CD4-positive, CD25-positive, alpha-beta regulatory T cell (primary cell): ENCODE data around the gene LMOD3. TPM values are rescaled to one million over a fixed set of nuclear protein-coding genes. Genes with fewer than 3 reads are reported as not detected.
A peak's percentile ranks its signal among the peaks of the same experiment; 100 is the strongest.

ENCODE experiments used
- ATAC-seq, 2 donors: fragments of 150-1000 bp; cut with Tn5 transposase; one replicate each; pipeline ENCODE4 v1.10.0; 2021; ENCODE audit warnings: low read depth in 2 of 2, moderate number of reproducible peaks in 2 of 2, moderate library complexity in 1 of 2
- DNase-seq, 3 donors: peaks; one replicate each; pipeline versions ENCODE4 v3.0.0 to v3.0.0-alpha.2; 2012 to 2022; ENCODE audit warnings: mixed read lengths in 1 of 3
- H3K27ac ChIP-seq: one replicate; pipeline ENCODE4 v1.7.0; 2013; ENCODE audit warnings: mild to moderate bottlenecking, low read length; ENCODE audit not compliant: insufficient read depth, poor library complexity, severe bottlenecking
- H3K27me3 ChIP-seq: one replicate; pipeline ENCODE4 v1.7.0; 2013; ENCODE audit warnings: low read length; ENCODE audit not compliant: control insufficient read depth, insufficient read depth
- H3K36me3 ChIP-seq: one replicate; pipeline ENCODE4 v1.7.0; 2013; ENCODE audit warnings: mild to moderate bottlenecking, low read length, moderate library complexity; ENCODE audit not compliant: control insufficient read depth, insufficient read depth
- H3K4me1 ChIP-seq: 2 replicates; pipeline ENCODE4 v1.7.0; 2013; ENCODE audit warnings: mild to moderate bottlenecking, low read length; ENCODE audit not compliant: insufficient read depth, control insufficient read depth, poor library complexity, severe bottlenecking
- H3K4me3 ChIP-seq: one replicate; pipeline ENCODE4 v1.7.0; 2013; ENCODE audit warnings: low read depth, mild to moderate bottlenecking, low read length, moderate library complexity
- H3K9me3 ChIP-seq, 2 experiments: 1 replicate in 1 of 2; 2 replicates in 1 of 2; pipeline ENCODE4 v1.7.0; 2013; ENCODE audit warnings: low read length in 2 of 2, mild to moderate bottlenecking in 1 of 2, moderate library complexity in 1 of 2; ENCODE audit not compliant: control insufficient read depth in 2 of 2
- H3K27ac Mint-ChIP-seq, 3 donors: one replicate each; pipeline ENCODE4 v1.8.0; 2020 to 2022; ENCODE audit warnings: mild to moderate bottlenecking in 3 of 3, mixed read lengths in 3 of 3, moderate library complexity in 2 of 3
- H3K27me3 Mint-ChIP-seq: one replicate; pipeline ENCODE4 v1.8.0; 2022; ENCODE audit warnings: mild to moderate bottlenecking, mixed read lengths
- H3K36me3 Mint-ChIP-seq: one replicate; pipeline ENCODE4 v1.8.0; 2020; ENCODE audit warnings: mixed read lengths
- H3K4me1 Mint-ChIP-seq, 4 donors: one replicate each; pipeline ENCODE4 v1.8.0; 2020 to 2022; ENCODE audit warnings: mixed read lengths in 4 of 4, mild to moderate bottlenecking in 1 of 4
- H3K4me3 Mint-ChIP-seq, 4 donors: one replicate each; pipeline ENCODE4 v1.8.0; 2020 to 2022; ENCODE audit warnings: mild to moderate bottlenecking in 4 of 4, mixed read lengths in 4 of 4, moderate library complexity in 3 of 4
- H3K9me3 Mint-ChIP-seq, 7 donors: one replicate each; pipeline ENCODE4 v1.8.0; 2020 to 2022; ENCODE audit warnings: mixed read lengths in 7 of 7, mild to moderate bottlenecking in 3 of 7, moderate library complexity in 2 of 7
- polyA plus RNA-seq, 4 donors: library from polyadenylated mRNA; unstranded; fragments of 300-500 nt; fragmentation: Illumina TruSeq; gene quantifications; one replicate each; pipeline ENCODE4 v1.2.3, GENCODE V29; 2021
- total RNA-seq: library from RNA; stranded (reverse); gene quantifications from one replicate; pipeline ENCODE4 v1.2.3, GENCODE V29; 2022

The LMOD3 gene
- total RNA-seq (not detected), polyA plus RNA-seq (under 1 TPM; 0.03 to 0.16 (median 0.06) TPM)

GRCh38 chr3:69122403-69122802 is at the start of gene LMOD3:
TSS of gene LMOD3 (minus strand) at chr3:69122595. CDS start at chr3:69122386, 209 bp downstream.
- H3K9me3 Mint-ChIP-seq = no peaks in the 10 kb centered on the region
- no peak for DNase-seq
- Histone ChIP-seq H3K4me1 (peaks cover 4% of the 10 kb centered on the region), H3K4me3 (no peak within 1 kb of the TSS), H3K36me3 (no peaks in the 10 kb centered on the region), H3K27ac (no peak within 1 kb of the TSS), H3K27me3 (no peaks in the 10 kb centered on the region), H3K9me3 (no peaks in the 10 kb centered on the region)
- no peaks in the 10 kb centered on the region for H3K36me3 Mint-ChIP-seq
- H3K27me3 Mint-ChIP-seq = peaks cover 9% of the 10 kb centered on the region
- ATAC-seq = no peak
- H3K4me1 Mint-ChIP-seq = peaks cover 4 to 9% (median 5%) of the 10 kb centered on the region in 4 donors
- no peak within 1 kb of the TSS for H3K27ac Mint-ChIP-seq
- H3K4me3 Mint-ChIP-seq = no peak within 1 kb of the TSS

DNA sequence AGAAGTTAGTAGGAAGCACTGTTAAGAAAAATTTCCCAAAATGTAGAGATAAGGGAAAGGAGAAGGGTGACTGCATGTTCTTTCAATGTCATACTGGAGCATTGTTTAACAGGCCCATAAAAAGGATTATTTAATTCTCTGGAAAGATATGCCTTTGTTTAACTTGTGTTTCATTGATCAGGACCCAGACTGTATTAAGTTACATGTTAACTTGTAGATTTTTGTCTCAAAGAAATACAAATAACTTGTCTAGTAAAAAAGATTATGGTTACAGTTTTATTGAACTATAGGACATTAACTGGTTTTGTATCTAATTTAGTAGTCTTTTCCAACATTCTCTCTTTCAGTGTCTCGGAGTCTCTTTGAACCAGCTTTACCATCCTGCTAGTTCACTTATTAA is 49.7 kb upstream of the LMOD3 start:
- no peak for ATAC-seq
- Mint-ChIP-seq H3K4me1 (peaks cover 0 to 8% (median 2%) of the 10 kb centered on the region in 4 donors), H3K4me3 (no peak overlapping the region), H3K27me3 (no peaks in the 10 kb centered on the region), H3K9me3 (no peaks in the 10 kb centered on the region), H3K27ac (no peak overlapping the region), H3K36me3 (peaks cover 39% of the 10 kb centered on the region)
- H3K27me3 ChIP-seq = no peaks in the 10 kb centered on the region
- H3K4me3 ChIP-seq = no peak overlapping the region
- no peak overlapping the region for H3K27ac ChIP-seq
- H3K4me1 ChIP-seq = no peaks in the 10 kb centered on the region
- H3K36me3 ChIP-seq = peaks cover 46% of the 10 kb centered on the region
- no peaks in the 10 kb centered on the region for H3K9me3 ChIP-seq
- DNase-seq = no peak

DNA sequence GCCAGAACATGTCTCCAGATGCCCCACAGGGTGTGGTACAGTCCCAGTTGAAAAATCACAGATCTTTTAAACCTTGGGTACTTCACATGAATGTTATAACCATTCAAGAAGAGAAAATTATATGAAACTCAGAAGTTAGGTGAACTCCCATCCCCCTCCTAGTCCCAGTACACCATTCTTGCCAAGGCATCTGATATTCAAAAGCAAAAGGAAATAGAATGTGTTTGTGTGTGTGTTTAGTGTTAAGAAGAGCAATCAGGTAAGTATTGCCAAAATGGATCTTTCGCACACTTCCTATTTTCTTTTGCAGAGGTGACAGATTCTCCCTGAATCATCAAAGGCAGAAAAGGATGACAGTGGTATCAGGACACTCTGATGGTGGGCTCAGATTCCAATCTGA is 44.1 kb upstream of the LMOD3 start:
- Mint-ChIP-seq H3K27ac (no peak overlapping the region), H3K9me3 (no peaks in the 10 kb centered on the region), H3K27me3 (no peaks in the 10 kb centered on the region), H3K4me1 (peaks cover 0 to 5% (median 1%) of the 10 kb centered on the region in 4 donors), H3K36me3 (peaks cover 5% of the 10 kb centered on the region), H3K4me3 (no peak overlapping the region)
- H3K27me3 ChIP-seq = no peaks in the 10 kb centered on the region
- H3K4me3 ChIP-seq = no peak overlapping the region
- no peaks in the 10 kb centered on the region for H3K4me1 ChIP-seq
- H3K36me3 ChIP-seq = peaks cover 14% of the 10 kb centered on the region
- ATAC-seq (no peak), DNase-seq (no peak)
- H3K27ac ChIP-seq = no peak overlapping the region
- no peaks in the 10 kb centered on the region for H3K9me3 ChIP-seq

DNA sequence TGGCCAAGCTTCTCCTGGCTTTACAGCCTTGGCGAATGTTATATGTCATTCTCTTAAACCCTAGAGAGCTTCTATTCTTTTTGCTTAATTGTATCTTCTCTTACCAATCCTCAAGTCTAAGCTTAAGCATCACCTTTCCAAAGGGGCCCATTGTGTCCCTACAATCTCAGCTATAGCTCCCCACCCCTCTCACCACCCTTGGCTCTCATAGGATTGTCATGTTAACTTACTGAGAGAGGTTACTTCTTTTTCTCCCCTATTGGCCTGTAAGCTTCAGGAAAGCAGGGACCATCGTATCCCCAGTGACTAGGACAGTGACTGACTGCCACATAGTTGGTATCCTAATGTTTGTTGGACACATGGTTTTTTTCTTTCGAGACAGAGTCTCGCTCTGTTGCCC is 43.3 kb upstream of the LMOD3 start:
- no peak for ATAC-seq

GRCh38 chr3:69164296-69164695 is 41.9 kb upstream of the LMOD3 start:
- H3K27me3 ChIP-seq = no peaks in the 10 kb centered on the region
- no peak overlapping the region for H3K4me3 Mint-ChIP-seq
- H3K4me3 ChIP-seq = no peak overlapping the region
- peaks cover 6% of the 10 kb centered on the region for H3K27me3 Mint-ChIP-seq
- no peaks in the 10 kb centered on the region for H3K9me3 ChIP-seq
- no peak for DNase-seq
- H3K4me1 ChIP-seq = no peaks in the 10 kb centered on the region
- no peaks in the 10 kb centered on the region for H3K36me3 Mint-ChIP-seq
- H3K4me1 Mint-ChIP-seq = peaks cover 0 to 10% (median 2%) of the 10 kb centered on the region in 4 donors
- no peaks in the 10 kb centered on the region for H3K9me3 Mint-ChIP-seq
- no peak for ATAC-seq
- H3K36me3 ChIP-seq = no peaks in the 10 kb centered on the region
- no peak overlapping the region for H3K27ac ChIP-seq
- peak overlapping the region in 1 of 3 donors; percentile 92 for H3K27ac Mint-ChIP-seq

More for the DNA sequence above, 43.3 kb upstream of the LMOD3 start:
- no peaks in the 10 kb centered on the region for H3K4me1 ChIP-seq
- Mint-ChIP-seq H3K4me1 (peaks cover 0 to 6% (median 2%) of the 10 kb centered on the region in 4 donors), H3K27ac (peak overlapping the region in 1 of 3 donors; percentile 39), H3K9me3 (no peaks in the 10 kb centered on the region), H3K27me3 (no peaks in the 10 kb centered on the region), H3K36me3 (no peaks in the 10 kb centered on the region), H3K4me3 (no peak overlapping the region)
- peaks cover 7% of the 10 kb centered on the region for H3K36me3 ChIP-seq
- no peak for DNase-seq
- no peaks in the 10 kb centered on the region for H3K9me3 ChIP-seq
- no peaks in the 10 kb centered on the region for H3K27me3 ChIP-seq
- no peak overlapping the region for H3K27ac ChIP-seq
- no peak overlapping the region for H3K4me3 ChIP-seq

DNA sequence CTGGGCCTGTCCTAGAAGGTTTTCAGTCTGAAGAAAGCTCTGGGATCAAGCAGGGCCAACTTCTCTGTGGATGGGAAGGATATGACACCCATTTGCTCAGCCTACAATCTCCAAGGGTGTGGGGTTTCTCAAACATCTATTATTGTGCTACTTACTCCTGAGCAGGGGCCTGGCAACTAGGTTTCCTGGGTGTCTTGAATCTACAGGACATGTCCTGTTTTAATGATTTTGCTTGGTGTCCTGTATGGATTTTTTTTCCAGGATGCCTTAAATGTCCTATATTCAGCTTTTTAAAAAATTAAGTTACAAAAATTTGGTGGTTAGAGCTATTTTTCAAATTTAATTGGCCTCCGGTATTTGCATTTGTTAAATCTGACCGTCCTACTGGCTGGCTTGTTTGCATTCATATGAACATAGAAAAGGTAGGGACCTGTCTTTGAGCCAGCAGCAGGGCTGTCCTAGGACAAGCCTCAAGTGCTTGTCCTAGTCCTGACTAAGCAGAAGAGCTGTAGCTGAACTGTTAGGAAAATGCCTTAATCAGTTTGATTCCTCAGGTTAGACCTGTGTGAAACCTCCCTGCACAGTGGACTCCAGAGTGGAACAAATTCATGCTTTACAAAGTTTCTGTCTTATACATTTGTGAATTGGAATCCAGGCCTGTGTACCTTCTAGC is 40.0 kb upstream of the LMOD3 start:
- no peaks in the 10 kb centered on the region for H3K36me3 Mint-ChIP-seq
- Histone ChIP-seq H3K4me3 (no peak overlapping the region), H3K9me3 (no peaks in the 10 kb centered on the region), H3K36me3 (no peaks in the 10 kb centered on the region), H3K27ac (no peak overlapping the region), H3K27me3 (no peaks in the 10 kb centered on the region), H3K4me1 (no peaks in the 10 kb centered on the region)
- DNase-seq = no peak
- ATAC-seq = no peak
- H3K4me3 Mint-ChIP-seq = no peak overlapping the region
- H3K9me3 Mint-ChIP-seq = no peaks in the 10 kb centered on the region
- H3K4me1 Mint-ChIP-seq = peaks cover 0 to 10% (median 2%) of the 10 kb centered on the region in 4 donors
- H3K27me3 Mint-ChIP-seq = peaks cover 6% of the 10 kb centered on the region
- H3K27ac Mint-ChIP-seq = peak overlapping the region in 1 of 3 donors; percentile 11

DNA sequence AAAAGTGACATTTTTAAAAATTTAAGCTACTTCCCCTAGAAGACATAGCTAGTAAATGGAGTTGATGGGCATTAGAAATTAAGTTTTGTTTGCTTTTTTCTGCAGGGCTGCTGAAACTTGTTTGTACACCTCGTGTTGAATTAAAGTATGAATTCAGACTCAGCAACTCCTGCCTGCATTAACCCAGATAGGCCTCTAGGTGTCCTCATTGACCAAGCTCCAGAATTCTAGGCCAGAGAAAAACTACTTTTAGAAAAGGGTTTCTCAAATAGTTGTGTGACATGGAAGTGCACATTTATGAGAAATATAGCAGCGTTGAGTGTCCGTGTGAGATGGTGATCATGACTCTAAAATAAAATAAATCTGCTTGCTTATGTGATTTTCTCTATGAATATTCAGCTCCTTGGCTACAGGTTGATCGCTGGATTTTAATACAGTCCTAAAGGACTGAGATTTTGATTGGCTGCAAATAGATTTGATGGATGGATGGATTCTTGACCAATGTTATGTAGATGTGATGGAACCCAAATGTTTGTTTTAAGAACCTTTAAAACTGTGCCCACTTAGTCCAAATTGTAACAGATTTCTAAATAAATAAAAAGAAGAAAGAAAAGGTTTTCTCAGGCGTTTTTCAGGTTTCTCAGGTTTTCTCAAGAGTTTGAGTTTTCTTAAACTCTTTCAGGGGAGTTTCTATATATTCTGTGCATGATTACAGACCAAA is 39.4 kb upstream of the LMOD3 start:
- no peak overlapping the region for H3K27ac ChIP-seq
- Mint-ChIP-seq H3K9me3 (no peaks in the 10 kb centered on the region), H3K4me1 (peaks cover 0 to 10% (median 2%) of the 10 kb centered on the region in 4 donors), H3K4me3 (no peak overlapping the region), H3K36me3 (no peaks in the 10 kb centered on the region), H3K27me3 (peaks cover 6% of the 10 kb centered on the region), H3K27ac (peak overlapping the region in 1 of 3 donors; percentile 11)
- peak; percentile 13 to 73 (median 65) for DNase-seq
- no peaks in the 10 kb centered on the region for H3K4me1 ChIP-seq
- H3K4me3 ChIP-seq = no peak overlapping the region
- no peaks in the 10 kb centered on the region for H3K9me3 ChIP-seq
- no peaks in the 10 kb centered on the region for H3K36me3 ChIP-seq
- ATAC-seq = peak; percentile 55 to 68
- H3K27me3 ChIP-seq = no peaks in the 10 kb centered on the region
